HG02571 (cell line): Measurements from ENCODE around the gene ZBTB37.
"Not testable (repeated sequence)": the region's sequence is repeated elsewhere in the genome, so short reads cannot be mapped to it uniquely, and the experiment has no call there.

Source experiments
- ATAC-seq: cut with Tn5 transposase; IDR thresholded peaks from one replicate; pipeline ENCODE4 v1.9.1; 2021; ENCODE audit warnings: mild to moderate bottlenecking, moderate library complexity; ENCODE audit not compliant: unreplicated experiment

ZBTB37 gene, protein sequence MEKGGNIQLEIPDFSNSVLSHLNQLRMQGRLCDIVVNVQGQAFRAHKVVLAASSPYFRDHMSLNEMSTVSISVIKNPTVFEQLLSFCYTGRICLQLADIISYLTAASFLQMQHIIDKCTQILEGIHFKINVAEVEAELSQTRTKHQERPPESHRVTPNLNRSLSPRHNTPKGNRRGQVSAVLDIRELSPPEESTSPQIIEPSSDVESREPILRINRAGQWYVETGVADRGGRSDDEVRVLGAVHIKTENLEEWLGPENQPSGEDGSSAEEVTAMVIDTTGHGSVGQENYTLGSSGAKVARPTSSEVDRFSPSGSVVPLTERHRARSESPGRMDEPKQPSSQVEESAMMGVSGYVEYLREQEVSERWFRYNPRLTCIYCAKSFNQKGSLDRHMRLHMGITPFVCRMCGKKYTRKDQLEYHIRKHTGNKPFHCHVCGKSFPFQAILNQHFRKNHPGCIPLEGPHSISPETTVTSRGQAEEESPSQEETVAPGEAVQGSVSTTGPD

DNA sequence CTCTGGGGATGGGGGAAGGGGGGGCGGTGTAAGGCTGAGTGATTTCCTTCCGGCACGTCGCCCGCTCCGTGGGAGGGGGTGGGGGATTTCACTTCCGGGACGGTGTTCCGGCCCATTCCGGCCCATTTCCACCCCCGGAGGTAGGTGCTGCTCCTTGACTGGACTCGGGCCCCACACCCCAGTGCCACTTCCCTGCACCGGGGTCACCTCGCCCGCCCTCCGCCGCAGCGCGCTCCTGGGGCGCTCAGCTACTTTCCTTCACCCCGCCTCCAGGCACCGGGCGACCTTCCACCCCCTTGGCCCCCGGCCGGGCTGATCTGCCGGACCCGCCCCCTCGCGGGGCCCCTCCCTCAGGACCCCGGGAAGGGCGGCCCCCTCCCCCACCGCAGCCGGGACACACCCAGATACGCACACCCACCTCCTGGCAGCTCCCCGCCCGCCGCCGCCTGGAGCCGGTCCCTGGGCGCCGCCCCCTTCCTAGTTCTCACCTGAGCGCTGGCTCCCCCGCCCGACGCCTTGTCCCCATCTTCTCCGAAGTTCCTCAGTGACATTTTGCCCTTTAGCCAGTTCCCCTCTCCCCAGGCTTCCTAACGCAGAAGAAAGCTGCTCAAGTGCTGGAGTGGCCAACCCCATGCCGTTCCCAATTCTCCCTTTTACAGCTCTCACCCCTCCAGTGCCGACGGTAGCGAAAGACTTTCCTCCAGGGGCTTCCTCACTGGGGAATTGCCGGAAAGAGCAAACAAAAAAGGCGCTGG, at the start of gene ZBTB37:
TSS of gene ZBTB37 (plus strand) at position 115 of the 755 bp plus-strand sequence. CDS start 1,846 bp downstream, outside the sequence.
- peak; percentile 50 for ATAC-seq

DNA sequence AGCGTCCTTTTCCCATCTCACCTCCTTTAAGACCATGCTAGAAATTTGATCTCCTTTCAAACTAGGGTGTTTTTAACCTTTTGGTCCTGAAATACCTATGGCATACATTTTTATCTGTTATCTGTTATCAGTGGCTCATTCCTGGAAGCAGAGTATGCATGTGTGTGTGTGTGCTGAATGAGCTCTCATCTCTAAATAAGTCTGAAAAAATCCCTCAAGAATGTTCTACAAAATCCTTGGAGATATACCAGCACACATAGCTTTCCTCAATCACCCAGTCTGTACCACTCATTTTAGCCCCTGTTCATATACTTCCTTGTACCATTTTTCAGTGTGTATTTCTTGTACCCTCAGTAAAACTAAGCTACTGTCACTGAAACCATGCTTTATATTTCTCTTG, 49.7 kb upstream of the ZBTB37 start:
- ATAC-seq: no peak

DNA sequence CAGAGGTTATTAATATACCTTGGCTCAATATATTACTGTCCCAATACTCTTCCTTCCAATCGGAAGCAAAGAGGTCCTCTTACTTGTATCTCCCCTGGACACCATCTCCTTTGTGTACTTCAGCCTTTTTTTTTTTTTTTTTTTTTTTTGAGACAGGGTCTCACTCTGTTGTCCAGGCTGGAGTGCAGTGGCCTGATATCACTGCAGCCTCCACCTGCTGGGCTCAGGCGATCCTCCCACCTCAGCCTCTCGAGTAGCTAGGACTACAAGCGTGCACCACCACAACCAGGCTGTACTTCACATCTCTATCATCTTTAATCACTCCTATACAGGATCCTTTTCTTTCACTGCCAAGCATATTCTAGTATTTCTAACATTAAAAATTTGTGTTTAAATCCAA, 46.5 kb upstream of the ZBTB37 start:
- no peak for ATAC-seq

DNA sequence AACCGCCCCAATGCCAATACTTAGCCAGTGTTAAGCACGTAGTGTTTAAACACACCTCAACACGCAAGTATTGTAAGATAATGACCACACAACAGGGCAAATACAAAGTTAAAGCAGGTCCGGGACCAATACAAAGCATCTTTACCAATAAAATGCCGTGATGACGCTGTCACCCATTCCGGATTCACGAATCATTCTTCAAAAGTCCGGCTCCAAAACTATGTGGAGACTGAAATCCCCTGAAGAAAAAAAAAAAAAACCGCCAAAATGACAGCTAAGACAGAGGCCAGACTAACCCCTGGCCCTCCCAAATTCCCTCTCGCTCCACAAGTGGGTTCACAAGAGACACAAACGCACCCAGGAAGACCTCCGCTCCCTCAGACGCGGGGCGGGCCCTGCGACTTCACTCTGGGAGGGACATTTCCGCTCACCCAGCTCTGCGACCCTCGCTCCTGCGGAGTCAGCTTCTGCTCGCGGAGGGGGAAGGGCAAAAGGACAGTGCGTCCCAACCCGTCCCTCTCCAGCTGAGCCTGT, 44.3 kb upstream of the ZBTB37 start:
- ATAC-seq: peak; percentile 33

DNA sequence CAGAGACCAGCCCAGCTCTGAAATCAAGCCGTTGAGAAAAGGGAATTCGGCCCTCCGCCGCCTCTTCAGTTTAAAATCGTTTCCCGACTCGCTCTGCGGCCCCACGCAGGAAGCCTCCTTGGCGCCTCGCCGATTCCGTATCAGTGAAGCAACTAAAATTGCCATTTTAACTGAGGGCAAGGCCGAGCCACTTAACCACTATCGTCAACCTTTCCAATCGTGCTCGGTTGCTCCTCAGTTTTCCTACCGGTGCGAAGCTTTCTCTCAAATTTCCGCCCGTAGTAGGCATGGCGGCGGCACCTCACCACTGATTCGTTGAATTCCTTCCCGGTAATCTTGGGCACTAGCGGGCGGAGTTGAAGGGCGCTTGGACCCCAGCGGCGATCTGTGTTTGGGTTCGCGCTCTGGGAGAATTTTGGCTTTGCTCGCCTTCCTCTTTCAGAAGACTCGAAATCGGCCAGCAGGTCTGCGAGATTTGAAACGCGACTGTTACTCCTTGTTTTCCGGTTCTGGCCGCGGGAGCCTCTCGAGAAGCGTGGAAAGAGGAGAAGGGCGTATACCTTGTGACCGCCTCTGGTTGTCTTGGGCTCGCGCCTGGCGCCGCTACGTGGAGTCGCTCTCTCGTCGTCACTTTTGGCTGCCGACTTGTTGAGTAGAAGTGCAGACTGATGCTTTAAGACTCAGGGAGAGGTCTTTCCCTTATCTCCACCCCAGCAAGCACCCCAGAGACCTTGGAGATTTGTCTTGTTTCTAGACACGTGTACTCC, 43.7 kb upstream of the ZBTB37 start, which contains the start of the genes CENPL and DARS2:
TSS of gene CENPL (minus strand) at position 569 of the 767 bp plus-strand sequence. CDS start 13,584 bp downstream, outside the sequence.
TSS of gene DARS2 (plus strand) at position 359 of the 767 bp plus-strand sequence. CDS start 557 bp downstream, outside the sequence.
- peak; percentile 90 for ATAC-seq

DNA sequence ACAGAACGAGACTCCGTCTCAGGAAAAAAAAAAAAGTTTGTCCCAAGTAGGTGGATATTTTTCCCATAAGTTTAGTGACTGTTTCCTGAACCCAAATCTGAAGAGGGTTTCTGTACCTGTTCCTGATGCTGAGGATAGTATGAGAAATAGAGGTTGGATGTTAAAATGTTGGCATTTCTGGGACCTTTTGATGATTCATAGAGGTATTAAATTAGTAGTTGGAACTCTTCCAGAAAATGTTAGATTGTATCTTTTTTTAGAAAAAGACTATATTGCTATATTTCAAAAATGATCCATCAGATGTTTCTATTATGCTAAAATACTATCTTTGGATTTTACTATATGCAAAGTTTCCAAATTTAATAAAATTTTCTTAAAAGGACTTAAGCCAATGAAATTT, 40.6 kb upstream of the ZBTB37 start:
- no peak for ATAC-seq

DNA sequence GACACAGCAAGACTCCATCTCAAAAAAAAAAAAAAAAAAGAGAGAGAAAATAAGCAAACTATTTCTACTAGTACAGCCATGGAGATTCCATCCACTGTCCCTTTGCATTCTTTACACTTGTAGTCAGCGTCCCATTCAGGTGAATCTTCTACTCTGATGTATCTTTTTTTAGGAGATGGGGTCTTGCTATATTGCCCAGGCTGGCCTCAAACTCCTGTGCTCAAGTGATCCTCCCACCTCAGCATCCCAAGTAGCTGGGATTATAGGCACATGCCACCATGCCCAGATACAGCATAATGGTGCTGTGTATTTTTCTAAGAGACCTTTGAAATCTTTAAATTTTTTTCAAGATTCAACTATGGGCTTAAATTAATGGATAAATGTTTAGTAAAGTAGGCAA, 35.4 kb upstream of the ZBTB37 start:
- ATAC-seq: no peak

DNA sequence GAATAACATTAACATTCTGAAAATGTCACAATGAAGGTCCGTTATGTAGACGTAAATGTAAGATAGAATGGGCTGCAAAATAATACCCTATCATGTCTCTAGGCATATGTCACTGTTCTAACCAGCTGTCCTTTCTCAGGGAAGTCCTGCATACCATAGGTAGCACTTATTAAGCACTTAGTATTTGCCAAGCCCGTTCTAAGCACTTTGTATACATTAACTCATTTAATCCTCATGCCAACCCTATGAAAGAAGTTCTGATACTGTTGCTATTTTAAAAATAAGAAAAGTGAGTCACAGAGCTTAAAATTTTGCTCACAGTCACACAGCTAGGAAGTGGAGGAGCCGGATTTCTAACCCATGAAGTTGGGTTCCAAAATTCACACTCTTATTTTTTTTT, 16.1 kb upstream of the ZBTB37 start:
- no peak for ATAC-seq

DNA sequence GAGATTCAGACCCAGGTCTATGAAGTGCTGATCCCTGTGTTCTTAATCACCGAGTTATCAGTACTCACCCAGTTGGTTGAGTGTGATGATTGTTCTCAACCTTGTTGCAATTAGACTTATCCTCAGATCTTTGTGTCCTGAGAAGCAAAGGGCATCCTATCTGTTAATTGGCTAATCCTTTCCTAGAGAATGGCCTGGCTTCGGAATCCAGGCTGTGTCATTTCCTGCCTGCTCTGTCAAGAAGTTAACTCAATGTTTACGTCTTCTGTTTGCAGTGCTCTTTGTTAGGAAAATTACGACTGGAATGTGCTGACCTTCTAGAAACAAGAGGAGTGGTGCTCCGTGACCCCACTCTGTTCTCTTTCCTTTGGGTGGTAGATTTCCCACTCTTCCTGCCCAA, 15.1 kb upstream of the ZBTB37 start:
- ATAC-seq: no peak

DNA sequence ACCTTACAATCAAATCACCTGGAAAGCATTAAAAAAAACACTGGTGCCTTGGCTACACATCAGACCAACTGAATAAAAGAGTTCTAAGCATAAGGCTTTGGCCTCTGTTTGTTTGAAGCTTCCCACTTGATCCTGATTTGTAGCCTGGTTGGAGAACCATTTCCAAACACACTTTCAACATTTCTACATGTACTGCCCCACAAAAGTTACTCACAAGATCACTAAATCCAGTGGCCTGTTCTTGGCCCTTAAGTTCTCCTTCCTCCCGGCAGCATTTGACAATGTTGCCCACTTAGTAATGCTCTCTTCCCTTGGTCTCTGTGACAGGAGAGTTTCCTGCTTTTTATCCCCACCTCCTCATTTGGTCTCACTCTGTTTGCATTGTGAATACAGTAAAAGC, 12.2 kb upstream of the ZBTB37 start:
- ATAC-seq: no peak

DNA sequence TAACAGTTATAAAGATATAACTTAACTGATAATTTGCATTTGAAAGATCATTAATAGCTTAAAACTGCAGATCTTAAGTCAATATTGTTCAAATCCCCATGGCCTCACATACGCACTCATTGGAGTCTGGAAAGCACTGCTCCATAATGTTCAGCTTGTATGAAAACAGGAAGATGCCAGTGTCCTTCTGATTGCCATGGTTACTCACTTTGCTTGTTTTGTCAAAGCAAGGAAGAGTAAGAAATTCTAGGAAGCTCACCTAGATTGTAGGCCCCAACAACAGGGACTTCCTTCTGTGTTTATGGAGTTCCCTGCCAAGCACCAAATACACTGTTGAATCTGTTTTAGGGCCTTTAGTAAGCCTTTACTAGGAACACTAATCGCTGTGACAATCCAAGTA, 11.3 kb upstream of the ZBTB37 start:
- no peak for ATAC-seq

DNA sequence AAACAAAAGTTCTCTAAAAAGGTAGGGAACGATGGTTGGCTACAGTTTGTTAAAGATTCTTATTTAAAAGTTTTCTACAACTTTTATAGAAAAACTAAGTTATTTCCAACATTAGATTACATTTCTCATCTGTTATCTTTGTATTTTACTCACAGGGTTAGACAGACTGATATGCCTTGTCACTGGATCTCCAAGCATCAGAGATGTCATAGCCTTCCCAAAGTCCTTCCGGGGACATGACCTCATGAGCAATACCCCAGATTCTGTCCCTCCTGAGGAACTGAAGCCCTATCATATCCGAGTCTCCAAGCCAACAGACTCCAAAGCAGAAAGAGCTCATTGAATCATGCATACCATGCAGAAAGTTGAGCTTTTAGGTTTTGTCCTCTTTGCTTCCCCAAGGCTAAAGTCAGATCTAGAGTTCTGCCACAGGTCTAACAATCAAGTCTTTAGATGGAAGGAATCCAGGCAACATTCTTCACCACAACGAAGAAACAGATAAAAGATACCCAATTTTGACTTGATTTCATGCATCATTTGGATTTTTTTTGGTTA, 10.7 kb upstream of the ZBTB37 start:
- no peak for ATAC-seq

DNA sequence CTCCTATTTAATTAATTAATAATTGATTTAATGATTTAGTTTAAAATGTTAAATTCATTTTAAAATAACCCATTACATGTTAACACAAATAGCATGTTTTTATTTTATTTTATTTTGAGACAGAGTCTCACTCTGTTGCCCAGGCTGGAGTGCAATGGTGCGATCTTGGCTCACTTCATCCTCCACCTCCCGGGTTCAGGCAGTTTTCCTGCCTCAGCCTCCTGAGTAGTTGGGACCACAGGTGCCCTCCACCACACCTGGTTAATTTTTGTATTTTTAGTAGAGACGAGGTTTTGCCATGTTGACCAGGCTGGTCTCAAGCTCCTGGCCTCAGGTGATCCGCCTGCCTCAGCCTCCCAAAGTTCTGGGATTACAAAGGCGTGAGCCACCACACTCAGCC, 8.6 kb upstream of the ZBTB37 start:
- ATAC-seq: not testable (repeated sequence)

DNA sequence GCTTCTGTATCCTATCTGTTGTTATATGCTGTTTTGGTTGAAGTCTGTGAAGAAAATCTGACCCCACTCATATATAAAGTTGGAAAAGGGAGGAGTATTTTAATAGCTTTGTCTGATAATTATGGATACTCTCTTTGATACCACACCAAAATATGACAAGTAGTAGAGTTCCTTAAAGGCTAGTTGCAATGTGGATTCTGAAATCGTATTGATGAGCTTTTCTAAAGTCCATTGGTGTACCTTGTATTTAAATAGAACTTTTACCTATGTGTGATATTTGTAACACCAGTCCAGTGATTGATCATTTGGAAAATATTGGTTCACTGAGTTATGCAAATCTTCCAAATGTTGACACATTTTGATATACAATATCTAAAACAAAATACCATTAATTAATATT, 8.1 kb upstream of the ZBTB37 start:
- ATAC-seq: no peak

DNA sequence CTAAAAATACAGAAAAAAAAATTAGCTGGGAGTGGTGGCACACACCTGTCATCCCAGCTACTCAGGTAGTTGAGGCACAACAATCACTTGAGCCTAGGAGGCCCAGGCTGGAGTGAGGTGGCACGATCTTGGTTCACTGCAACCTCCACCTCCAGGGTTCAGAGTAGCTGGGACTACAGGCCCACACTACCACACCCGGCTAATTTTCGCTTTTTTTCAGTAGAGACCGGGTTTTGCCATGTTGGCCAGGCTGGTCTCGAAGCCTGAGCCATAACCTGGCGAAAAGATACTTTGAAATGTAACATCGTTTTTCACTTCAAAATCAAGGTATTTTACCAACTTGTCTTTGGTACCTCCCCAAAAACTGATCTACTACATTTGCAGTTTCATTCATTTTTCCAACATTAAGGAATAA, 6.4 kb upstream of the ZBTB37 start:
- ATAC-seq: no peak

DNA sequence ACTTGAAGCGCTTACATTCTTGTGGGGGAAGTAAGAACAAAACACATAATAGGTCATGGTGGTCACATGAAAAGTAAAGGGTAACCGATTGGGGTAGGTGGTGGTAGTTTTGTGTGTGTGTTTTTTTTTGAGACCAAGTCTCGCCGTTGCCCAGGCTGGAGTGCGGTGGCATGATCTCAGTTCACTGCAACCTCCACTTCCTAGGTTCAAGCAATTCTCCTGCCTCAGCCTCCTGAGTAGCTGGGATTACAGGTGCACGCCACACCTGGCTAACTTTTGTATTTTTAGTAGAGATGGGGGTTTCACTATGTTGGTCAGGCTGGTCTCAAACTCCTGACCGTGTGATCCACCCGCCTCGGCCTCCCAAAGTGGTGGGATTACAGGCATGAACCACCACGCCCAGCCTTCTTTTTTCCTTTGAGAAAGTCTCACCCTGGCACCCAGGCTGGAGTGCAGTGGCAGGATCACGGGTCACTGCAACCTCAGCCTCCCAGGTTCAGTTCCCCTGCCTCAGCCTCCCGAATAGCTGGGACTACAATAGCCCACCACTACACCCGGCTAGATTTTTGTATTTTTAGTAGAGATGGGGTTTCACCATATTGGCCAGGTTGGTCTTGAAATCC, 5.9 kb upstream of the ZBTB37 start:
- ATAC-seq: not testable (repeated sequence)

DNA sequence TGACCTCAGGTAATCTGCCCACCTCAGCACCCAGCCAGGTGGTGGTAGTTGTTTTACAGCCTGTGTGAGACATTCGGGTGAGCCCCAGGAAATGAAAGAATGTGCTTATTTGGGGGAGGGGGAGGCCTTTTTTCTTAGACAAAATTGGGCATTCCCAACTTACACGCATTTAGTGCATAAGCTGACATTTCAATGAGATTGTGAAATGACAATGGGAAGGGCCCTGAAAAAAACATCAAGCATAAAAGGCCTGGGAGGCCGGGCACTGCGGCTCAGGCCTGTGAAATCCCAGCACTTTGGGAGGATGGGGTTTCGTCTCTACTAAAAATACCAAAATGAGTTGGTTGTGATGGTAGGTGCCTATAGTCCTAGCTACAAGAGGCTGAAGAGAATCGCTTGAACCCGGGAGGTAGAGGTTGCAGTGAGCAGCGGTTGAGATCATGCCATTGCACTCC, 5.4 kb upstream of the ZBTB37 start:
- ATAC-seq: no peak

DNA sequence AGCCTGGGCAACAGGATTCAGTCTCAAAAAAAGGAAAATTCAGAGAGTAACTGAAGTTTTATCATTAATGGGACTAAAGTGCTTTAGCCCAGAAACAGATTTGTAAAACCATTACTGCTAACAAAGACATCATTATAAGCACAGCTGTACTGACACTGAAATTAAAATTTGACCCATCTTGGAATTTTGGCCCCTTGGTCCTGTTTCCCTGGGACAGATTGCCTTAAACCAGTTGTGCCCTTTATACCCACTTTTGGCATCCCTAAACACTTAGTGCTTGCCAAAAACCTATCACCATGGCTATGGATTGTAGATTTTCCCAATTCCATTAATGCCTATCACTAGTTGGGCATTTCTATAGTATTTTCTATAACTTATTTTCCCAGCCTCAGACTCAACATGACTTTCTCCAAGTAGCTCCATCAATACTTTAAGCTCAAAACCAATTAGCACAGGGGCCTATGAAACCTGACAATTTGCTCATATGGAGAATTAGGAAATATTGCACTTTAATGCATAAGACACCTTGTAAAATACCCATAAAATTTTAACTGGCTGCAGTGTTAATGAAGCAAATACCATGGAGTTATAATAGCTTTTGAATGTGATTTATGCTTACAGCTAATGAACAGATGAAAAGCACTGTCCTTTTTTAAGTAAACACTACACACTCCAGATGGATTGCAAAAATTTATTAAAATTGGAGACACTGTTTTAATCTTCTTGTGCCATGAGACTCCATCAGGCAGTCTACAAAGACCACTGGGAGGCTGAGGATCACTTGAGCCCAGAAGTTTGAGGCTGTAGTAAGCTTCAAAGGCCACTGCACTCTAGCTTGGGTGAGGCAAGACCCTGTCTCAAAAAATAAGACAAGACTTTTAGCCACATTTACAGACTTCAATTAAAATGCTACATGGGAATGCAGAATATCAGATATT, 4.7 kb upstream of the ZBTB37 start:
- ATAC-seq: no peak
